ENCODE results near the gene LDOC1.
"Not testable (repeated sequence)": the region's sequence is repeated elsewhere in the genome, so short reads cannot be mapped to it uniquely, and the experiment has no call there.

Gene LDOC1

DNA sequence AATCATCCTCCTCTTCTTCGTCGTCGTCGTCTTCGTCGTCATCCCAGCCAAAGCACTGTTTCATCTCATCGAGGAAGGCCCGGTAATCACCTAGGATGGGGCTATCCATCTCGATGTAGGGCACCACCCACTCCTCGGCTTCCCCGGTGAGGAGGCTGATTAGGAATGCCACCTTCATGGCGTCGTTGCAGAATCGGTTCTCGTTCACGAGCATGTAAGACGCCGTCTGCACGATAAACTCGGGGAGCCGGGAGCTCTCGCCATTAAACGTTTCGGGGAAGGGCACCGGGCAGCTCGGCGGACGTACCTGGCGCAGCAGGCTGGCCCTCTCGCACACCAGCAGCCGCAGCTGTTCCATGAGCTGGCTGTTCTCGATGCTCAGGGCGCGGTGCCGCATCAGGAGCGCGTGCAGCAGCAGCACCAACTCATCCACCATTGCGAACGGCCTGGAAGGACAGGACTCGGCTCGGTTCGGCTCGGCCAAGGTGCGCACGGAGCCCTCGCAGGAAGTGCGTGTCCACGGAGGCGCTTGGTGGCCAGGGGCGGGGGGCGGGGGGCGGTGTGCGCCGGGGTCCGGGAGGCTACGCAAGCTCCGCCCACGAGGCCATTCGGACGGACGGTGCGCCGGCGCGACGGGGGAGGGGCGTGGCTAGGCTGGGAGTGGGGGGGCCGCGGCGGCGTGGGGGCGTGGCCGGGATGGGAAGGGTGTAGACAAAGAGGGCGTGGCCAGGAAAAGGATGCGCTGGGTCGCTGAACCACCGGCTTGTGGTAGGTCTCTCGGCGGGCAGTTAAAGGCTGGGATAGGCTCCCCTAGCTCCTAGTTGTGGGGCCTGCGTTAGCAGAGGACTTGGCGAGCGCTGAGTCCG, at the start of gene LDOC1:
Gene LDOC1, minus strand, starts transcription at position 544 of the 866 bp plus-strand sequence. Its CDS starts 108 bp downstream, at position 436.
- no peak for TF ChIP-seq CTCF (IDR thresholded peaks at IDR 0.05; ENCODE audit: control insufficient read depth, extremely low read depth, insufficient read depth)
- peak; percentile 26 for DNase-seq (ENCODE audit: low read depth)
- peak within 1 kb of the TSS; percentile 60 for H3K4me3 ChIP-seq (ENCODE audit: low read depth, low read length)

- TF ChIP-seq CTCF (IDR thresholded peaks at IDR 0.05; ENCODE audit: control insufficient read depth, extremely low read depth, insufficient read depth) = no peak
- DNase-seq (ENCODE audit: low read depth) = no peak
- no peak overlapping the region for H3K4me3 ChIP-seq (ENCODE audit: low read depth, low read length)
These were observed 44.7 kb upstream of the LDOC1 start for GRCh38 chrX:141221611-141222010.

GRCh38 chrX:141220342-141221008, 43.5 kb upstream of the LDOC1 start:
- TF ChIP-seq CTCF (IDR thresholded peaks at IDR 0.05; ENCODE audit: control insufficient read depth, extremely low read depth, insufficient read depth) = no peak
- H3K4me3 ChIP-seq (ENCODE audit: low read depth, low read length) = no peak overlapping the region
- DNase-seq (ENCODE audit: low read depth) = no peak

DNA sequence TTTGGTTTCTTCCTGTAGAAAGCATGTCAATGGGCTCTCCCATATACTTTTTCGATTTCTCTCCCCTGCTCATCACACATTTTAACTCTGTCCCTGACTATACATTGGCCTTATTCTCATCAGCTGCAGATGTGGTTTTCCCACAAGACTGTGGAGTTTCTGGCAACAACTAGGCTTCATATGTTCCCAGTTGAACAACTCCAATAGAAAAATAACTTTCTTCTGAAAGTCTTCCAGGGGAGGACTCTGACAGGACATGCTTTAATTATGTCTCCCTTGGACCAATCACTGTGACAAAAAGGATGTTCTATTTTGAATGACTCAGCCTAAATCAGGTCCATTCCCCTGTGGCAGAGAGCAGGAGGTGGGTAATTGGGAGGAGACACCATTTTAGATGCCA, 37.3 kb upstream of the LDOC1 start:
- TF ChIP-seq CTCF (IDR thresholded peaks at IDR 0.05; ENCODE audit: control insufficient read depth, extremely low read depth, insufficient read depth) = no peak
- no peak overlapping the region for H3K4me3 ChIP-seq (ENCODE audit: low read depth, low read length)
- DNase-seq (ENCODE audit: low read depth) = no peak

- DNase-seq (ENCODE audit: low read depth) = no peak
- no peak for TF ChIP-seq CTCF (IDR thresholded peaks at IDR 0.05; ENCODE audit: control insufficient read depth, extremely low read depth, insufficient read depth)
- no peak overlapping the region for H3K4me3 ChIP-seq (ENCODE audit: low read depth, low read length)
These were observed 25.0 kb upstream of the LDOC1 start for GRCh38 chrX:141201962-141202361.

DNA sequence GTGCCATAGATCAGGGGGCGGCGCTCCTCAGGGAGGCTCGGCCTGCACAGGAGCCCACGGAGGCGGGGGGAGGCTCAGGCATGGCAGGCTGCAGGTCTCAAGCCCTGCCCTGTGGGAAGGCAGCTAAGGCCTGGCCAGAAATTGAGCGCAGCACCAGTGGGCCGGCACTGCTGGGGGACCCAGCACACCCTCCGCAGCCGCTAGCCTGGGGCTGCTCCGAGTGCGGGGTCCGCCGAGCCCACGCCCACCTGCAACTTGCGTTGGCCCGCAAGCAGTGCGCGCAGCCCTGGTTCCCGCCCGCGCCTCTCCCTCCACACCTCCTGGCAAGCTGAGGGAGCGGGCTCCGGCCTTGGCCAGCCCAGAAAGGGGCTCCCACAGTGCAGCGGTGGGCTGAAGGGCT, 11.6 kb upstream of the LDOC1 start:
- H3K4me3 ChIP-seq (ENCODE audit: low read depth, low read length); DNase-seq (ENCODE audit: low read depth): not testable (repeated sequence)

DNA sequence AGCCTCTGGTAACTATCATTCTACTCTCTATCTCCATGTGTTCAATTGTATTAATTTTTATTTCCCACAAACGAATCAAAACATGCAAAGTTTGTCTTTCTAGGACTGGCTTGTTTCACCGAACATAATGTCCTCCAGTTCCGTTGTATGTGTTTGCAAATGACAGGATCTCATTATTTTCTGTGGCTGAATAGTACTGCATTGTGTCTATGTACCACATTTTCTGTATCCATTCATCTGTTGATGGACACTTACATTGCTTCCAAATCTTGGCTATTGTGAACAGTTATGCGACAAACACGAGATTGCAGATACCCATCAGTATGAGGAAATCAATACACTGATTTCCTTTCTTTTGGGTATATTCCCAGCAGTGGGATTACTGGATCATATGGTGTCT, 8.4 kb upstream of the LDOC1 start:
- no peak for TF ChIP-seq CTCF (IDR thresholded peaks at IDR 0.05; ENCODE audit: control insufficient read depth, extremely low read depth, insufficient read depth)
- H3K4me3 ChIP-seq (ENCODE audit: low read depth, low read length) = no peak overlapping the region
- no peak for DNase-seq (ENCODE audit: low read depth)

Measured in LNCaP clone FGC (cell line).